GM21360 (cell line): ENCODE data around the gene FGF11.

Experiments used
- ATAC-seq: cut with Tn5 transposase; IDR thresholded peaks from one replicate; pipeline ENCODE4 v1.9.1; 2021; ENCODE audit warnings: mild to moderate bottlenecking, moderate library complexity; ENCODE audit not compliant: unreplicated experiment

The FGF11 gene

GRCh38 chr17:7439462-7440112 lies at the start of gene FGF11:
Gene FGF11 (plus strand): TSS chr17:7439512. CDS start chr17:7439621, 109 bp downstream.
- no peak for ATAC-seq

DNA sequence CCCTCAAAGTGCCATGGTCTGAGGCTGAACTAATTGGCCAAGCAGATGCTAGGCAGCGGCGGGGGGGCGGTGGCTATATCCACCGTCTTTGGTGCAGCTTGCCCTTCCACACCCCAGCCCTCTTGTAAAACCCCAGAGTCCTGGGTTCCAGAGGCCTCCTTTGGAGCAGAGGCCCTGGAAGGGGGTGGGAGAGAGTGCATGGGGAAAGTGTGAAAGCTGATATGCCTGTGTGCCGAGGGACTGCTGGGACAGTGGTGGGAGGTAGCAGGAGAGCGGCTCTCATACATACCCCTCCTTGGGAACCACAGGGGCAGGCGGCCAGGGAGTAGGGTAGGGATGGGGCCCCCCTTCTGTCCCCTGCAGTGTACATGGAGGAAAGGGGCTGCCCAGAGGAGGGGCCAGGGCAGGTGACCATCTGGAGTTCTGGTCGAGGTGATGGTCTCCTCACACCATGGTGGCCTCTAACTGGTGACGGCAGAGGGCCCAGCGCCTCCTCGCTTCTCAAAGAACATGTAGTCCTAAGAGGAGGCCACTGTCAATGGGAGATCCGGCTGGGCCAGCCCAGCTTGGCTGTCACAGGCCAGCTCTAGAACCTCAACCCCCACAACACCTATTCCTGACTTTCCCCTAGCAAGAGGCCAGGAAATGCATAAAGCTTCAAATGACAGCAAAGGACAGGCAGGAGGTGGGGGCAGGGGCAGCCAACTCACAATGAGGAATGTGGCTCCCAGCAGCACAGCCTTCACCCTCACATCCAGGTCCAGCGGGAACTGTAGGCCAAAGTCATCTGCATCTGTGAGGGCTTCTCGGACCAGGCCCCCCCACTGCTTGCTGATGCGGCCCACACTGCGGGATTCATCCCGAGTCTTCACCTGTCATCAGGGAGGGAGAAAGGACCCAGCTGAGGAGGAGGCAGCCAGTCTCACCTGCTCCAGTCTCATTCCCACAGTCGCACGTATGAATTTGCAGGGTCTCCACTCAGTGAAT lies 49.1 kb upstream of the FGF11 start:
- no peak for ATAC-seq

DNA sequence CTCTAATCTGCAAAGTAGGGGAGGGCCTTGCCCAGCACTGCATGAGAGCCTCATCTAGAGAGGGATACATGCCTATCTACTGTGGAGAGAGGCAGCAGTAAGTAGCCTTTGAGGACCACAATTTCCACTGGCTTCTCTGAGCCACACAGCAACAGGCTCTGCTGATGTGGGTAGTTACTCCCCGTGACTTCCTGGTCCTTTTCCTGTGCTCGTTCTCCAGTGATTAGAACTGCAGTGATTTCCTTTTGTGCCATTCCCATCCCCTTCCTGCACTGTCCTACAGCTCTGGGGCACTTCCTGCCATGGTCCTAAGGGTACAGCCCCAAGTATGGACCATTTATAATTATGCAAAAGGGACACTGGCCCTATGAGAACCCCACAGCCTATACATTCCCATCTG lies 48.0 kb upstream of the FGF11 start:
- ATAC-seq, result no peak

- no peak for ATAC-seq
Observed at GRCh38 chr17:7392696-7393612, 46.4 kb upstream of the FGF11 start.

DNA sequence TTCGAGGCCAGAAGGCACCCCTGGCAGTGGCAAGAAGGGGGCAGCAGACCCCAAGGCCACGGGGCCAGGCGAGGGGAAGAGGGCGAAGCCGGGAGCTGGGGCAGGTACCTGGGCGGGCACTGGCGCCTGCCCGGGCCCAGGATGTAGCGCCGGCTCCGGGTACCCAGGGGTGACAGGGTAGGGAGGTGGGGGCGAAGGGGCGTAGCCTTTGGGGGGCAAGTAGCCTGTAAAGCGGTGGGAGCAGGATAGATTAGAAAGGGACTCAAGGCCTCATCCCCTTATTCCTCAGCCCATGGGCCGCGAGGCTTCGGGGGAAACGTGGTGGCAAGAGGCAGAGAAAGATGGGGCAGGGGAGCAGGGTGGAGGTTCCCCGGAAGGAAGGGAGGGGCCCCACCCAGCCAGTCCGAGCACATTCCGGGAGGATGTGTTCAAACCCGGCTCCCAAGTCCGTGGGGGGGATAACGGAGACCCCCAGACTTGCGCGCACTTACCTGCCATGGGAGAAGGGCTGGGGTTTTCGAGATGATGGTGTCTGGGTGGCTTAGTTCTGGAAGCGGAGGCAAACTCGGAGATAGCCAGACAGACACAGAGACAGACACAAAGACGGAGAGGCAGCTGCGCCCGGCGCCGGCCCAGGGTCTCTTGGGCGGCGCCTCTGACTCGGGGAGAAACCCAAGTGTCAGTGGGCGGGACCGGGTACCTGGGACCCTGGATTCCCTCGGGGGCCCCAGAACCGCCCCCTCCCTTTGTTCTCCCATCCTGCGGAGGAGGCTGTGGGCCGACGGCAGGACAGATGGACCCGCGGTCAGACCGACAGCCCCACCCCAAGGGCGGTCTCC lies 45.5 kb upstream of the FGF11 start:
- ATAC-seq, result peak; percentile 30

- peak; percentile 51 for ATAC-seq
Observed at GRCh38 chr17:7394452-7395191, 44.7 kb upstream of the FGF11 start, which contains the start of gene PLSCR3. Gene PLSCR3 (minus strand): TSS chr17:7394525. CDS start chr17:7394110, 415 bp downstream.

DNA sequence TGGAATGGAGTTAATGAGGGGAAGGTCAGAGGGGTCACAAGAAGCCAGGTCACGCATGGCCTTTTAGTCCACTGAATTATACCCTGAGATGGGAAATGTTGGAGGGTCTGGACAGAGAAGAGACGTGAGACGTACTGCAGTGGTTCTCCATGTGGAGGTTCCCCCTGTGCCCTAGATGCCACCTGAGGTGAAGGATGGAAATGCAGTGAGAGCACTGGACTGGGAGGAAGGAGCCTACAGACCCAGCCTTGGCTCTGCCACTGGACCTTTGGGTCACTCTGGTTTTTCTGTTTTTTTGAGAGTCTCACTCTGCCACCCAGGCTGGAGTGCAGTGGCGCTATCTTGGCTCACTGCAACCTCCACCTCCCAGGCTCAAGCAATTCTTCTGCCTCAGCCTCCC lies 43.2 kb upstream of the FGF11 start:
- no peak for ATAC-seq

DNA sequence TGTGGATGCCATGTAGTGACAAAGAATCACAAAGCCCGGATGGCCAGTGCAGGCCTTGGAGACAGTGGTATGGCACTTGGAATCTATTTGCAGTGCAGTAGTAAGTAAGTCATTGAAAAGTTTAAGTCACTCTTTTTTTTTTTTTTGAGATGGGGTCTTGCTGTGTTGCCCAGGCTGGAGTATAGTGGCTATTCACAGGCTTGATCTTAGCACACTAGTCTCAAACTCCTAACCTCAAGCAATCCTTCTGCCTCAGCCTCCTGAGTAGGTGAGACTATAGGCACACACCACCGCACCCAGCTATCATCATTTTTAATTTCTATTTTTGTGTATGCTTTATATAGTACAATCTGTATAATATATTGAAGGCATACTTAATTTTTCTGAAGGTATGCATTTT lies 40.7 kb upstream of the FGF11 start:
- ATAC-seq, result no peak

DNA sequence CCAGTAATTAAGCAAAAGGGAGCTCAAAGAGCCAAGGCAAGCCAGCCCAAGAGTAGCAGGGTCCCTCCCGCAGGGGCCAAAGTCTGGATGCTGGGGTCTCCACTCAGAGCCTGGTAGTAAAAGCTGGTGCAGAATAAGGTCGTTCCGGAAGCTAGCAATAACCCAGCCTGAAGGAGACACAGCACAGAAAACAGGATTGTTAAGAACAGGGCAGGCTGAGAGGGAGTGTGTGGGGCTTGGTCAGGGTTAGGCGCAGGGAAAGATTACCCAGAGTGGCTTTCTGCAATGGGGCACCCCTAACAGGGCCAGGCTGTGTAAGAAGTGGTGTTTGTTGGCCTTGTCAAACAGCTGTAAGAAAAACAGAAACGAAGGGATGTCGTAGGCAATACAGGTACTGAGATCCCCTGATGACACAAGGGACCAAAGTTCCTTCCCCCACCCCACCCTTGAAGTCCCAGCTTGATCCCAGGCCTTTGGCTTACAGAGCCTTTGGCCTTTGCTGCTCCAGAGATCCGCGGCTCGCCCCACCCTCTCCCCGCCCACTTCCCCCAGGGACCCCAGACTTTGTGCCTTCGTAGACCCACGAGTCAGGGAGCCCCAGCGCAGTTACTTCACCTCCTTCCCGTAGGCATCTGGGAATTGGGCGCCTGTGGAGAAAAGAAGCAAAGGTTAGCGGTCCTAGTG lies 36.1 kb upstream of the FGF11 start:
- ATAC-seq, result no peak

- no peak for ATAC-seq
Observed at GRCh38 chr17:7403727-7403976, 35.7 kb upstream of the FGF11 start.

DNA sequence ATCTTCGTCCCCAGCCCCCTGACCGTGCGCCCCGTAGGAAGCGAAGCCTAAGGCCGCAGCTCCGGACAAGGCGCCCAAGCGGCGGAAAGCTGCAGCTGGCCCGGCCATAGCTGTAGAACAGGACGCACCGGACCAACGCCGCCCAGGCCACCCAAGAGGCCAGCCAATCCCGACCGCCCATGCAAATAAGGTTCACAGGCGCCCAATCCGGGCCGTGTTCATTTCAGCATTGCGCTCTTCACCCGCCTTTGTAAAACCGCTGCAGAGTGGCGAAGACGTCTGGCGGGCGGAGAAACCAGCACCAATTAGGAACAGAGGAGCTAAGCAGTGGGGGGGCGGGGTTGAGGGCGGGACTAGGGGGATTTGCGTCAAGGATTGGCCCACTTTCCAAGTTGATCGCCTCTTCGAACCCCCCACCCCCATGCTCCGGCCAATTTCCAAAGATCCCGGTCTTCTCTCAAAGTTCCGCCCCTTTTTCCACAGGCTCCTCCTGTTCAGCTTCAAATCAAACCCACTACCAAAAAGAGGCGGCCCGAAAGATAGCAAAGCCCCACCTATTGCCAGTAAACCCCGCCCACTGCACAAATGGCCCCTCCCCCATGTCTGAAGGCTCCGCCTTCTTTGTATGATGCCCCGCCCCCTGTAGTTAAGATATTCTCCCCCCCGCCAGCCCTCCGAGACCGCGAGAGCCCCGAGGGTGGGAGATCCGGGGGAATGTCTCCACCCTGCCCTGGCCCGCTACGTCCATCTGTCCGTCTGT lies 35.2 kb upstream of the FGF11 start, which contains the start of gene TMEM256:
TSS of gene TMEM256 (minus strand) at position 121 of the 760 bp plus-strand sequence. CDS start at position 108, 13 bp downstream.
- ATAC-seq, result peak; percentile 82

DNA sequence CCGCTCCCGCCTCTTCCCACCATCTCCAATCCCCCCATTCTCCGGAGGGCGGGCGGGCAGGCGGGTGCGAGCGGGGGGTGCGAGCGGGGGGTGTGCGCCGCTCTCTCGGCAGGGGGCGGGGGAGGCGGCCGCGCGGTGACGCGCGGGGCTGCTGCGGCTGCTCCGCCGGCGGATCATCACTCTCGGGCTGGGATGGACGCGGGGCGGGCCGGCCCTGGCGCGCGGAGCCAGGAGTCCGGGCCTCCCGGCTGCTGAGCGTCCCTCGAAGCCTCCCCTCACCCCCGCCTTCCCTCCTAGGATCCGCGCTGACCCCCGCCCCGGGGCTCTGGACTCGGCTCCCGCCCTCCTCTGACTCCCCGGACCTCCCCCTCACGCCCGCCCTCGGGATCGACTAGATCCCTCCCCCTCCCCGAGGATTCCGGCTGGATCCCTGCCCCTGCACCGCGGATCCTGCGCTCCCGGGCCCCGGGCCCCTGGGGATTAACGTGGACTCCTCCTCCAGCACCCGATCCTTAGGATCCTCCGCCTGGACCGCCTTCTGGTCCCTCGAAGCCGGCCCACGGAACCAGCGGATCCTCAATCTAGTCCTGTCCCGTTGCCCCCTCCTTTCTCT lies 34.5 kb upstream of the FGF11 start:
- ATAC-seq, result peak; percentile 10

GRCh38 chr17:7405350-7406234 lies 33.7 kb upstream of the FGF11 start:
- no peak for ATAC-seq

DNA sequence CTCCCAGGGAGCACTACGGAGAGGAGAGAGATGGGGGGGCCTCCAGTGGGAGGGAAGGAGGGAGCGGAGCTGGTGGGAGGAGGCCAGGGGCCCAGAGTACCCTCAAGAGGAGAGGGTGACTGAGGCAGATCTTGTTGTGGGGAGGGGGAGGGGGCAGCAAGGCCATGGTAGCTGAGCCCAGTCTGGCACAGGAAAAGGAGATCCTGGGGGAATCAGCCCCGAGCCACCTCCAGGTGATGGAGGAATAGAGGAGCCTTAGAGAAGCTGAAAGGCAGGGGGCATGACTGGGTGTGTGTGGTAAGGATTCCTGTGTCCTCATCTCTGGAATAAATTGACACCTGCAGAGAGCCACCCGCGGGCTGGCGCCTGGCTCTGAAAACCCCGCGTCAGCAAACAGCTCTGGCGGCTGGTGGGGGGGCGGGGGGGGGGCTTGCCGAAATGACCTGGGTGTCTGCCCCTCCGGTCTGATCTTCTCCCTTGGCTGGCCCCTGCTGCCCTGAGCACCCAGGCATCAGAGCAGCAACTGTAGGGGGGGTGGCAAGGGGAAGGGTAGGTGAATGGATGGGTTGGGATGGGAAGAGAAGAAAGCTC lies 33.0 kb upstream of the FGF11 start:
- ATAC-seq, result no peak

DNA sequence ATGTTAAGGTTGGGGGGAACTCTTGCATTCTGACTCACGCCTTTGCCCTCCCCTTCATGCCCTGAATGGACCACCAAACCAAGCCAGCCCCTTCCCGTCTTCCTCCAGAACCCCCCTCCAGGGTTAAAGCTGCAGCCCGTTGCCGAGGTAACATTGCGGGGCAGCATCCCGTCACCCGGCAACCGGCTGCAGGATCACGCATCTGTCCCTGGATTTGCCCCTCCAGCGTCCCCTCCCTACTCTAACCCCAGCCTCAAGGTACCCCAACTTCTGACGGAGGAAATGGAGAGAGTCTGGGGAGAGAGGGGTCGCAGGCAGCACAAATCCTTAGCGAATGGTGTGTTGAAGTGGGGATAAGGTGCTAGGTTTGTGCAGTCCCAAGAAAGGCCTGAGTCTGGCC lies 32.2 kb upstream of the FGF11 start:
- ATAC-seq, result no peak

- ATAC-seq, result no peak
Observed at GRCh38 chr17:7407485-7408251, 31.6 kb upstream of the FGF11 start, which contains the start of gene NLGN2. Gene NLGN2 (plus strand): TSS chr17:7407845. CDS start chr17:7408256, 411 bp downstream.
